Measurements from ENCODE around the gene MYO1E.

Gene MYO1E

DNA sequence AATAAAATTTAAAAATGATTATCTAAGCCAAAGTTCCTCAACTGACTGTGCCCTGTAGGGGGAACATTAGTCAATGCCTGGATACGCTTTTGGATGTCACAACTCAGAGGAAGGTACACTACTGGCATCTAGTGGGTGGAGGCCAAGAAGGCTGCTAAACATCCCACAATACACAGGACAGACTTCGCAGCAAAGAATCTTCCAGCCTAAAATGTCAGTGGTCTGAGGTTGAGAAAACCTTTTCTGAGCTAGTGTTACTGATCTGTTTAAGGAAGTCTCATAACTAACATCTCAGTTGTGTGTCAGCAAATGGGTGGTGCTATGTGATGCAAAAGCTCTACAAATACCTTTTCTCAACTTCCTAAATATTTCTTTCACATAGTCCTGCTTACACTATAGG is 186.9 kb downstream of the MYO1E start:
- CTCF ChIA-PET, result no interaction called here
- DNase-seq (ENCODE audit: extremely low spot score), result no peak
- no peak for TF ChIP-seq LEF1 (IDR thresholded peaks at IDR 0.05; ENCODE audit: borderline replicate concordance)
- TF ChIP-seq FOXM1 (IDR thresholded peaks at IDR 0.05; ENCODE audit: borderline replicate concordance), result no peak
- TF ChIP-seq BHLHE40 (IDR thresholded peaks at IDR 0.05; ENCODE audit: borderline replicate concordance), result no peak
- TF ChIP-seq L3MBTL2 (conservative IDR thresholded peaks at IDR 0.05), result no peak
- no peak for TF ChIP-seq SP1 (IDR thresholded peaks at IDR 0.05)
- TF ChIP-seq NFRKB (IDR thresholded peaks at IDR 0.05), result no peak
- TF ChIP-seq, protein P1, sequence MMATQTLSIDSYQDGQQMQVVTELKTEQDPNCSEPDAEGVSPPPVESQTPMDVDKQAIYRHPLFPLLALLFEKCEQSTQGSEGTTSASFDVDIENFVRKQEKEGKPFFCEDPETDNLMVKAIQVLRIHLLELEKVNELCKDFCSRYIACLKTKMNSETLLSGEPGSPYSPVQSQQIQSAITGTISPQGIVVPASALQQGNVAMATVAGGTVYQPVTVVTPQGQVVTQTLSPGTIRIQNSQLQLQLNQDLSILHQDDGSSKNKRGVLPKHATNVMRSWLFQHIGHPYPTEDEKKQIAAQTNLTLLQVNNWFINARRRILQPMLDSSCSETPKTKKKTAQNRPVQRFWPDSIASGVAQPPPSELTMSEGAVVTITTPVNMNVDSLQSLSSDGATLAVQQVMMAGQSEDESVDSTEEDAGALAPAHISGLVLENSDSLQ (IDR thresholded peaks at IDR 0.05), result no peak
- TF ChIP-seq ARNT (IDR thresholded peaks at IDR 0.05), result no peak
- no peak for TF ChIP-seq ELF4 (IDR thresholded peaks at IDR 0.05)
- no peak for TF ChIP-seq TARDBP (IDR thresholded peaks at IDR 0.05)
- no peak for TF ChIP-seq HDGF (IDR thresholded peaks at IDR 0.05; ENCODE audit: borderline replicate concordance)
- TF ChIP-seq SUZ12 (IDR thresholded peaks at IDR 0.05), result no peak
- no peak for TF ChIP-seq ZNF384 (IDR thresholded peaks at IDR 0.05)
- no peak for TF ChIP-seq FOXK2 (IDR thresholded peaks at IDR 0.05)
- POLR2A ChIA-PET, result no interaction called here

DNA sequence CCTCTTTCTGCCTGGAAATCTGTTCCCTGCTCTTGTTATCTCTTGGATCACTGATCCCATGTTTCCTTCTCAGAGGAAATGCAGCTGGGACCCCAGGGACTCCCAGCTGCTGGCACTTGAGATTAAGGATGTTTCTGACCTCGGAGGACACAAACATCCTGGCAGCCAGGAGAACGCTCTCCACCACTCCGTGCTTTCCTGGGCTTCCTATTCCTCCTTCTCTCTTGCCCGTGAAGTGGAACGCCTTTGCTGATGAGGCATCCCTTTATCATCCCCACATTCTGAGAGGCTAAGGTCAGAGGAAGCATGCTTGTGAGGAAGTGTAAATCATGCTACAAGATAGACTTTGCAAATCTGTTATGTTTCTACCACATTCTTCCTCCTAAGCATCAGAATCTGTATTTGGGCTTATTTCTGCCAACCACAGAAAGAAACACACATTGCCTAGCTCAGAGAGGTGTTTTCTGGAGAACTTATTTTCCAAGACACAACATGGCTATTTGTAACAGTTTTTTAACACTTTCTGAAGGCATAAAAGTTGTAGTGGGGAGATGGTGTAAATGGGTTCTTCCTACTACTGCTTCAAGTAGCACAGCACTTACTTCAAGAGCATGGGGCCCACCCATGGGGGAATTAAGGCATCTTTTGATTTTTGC is 191.6 kb downstream of the MYO1E start:
- ChIA-PET POLR2A (no interaction called here), CTCF (interaction anchor here (0.6 kb wide), 1 partner anchor 404 kb away, joined by 3 read pairs; no protein-coding TSS in a partner anchor)
- TF ChIP-seq SUZ12 (IDR thresholded peaks at IDR 0.05), result no peak
- TF ChIP-seq CTBP1 (IDR thresholded peaks at IDR 0.05; ENCODE audit: borderline replicate concordance), result no peak
- no peak for TF ChIP-seq ARNT (IDR thresholded peaks at IDR 0.05)
- TF ChIP-seq, protein P1 (IDR thresholded peaks at IDR 0.05), result no peak

DNA sequence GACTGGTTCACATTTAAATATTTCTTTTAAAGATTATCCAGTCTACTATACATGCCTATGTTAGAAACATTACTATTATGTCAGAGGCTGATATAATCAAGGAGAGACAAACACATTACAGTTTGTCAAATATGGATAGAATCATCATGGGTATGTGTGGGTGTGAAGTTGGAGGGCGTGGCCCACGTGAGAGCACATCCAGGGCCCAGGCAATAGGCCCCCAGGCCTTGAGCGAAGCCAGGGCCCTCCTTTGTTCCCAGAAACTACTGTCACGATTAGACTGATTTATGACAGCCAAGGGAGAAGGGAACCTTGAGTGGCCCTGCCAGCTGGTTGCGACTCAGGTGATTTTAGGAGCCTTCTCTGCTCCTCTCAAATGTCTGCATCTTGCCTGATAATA is 193.0 kb downstream of the MYO1E start:
- DNase-seq (ENCODE audit: extremely low spot score), result no peak
- CTCF ChIA-PET, result no interaction called here
- TF ChIP-seq L3MBTL2 (conservative IDR thresholded peaks at IDR 0.05) (no peak), FOXK2 (IDR thresholded peaks at IDR 0.05) (no peak), SUZ12 (IDR thresholded peaks at IDR 0.05) (no peak), FOXA1 (IDR thresholded peaks at IDR 0.05) (no peak), LEF1 (IDR thresholded peaks at IDR 0.05; ENCODE audit: borderline replicate concordance) (no peak), CTBP1 (IDR thresholded peaks at IDR 0.05; ENCODE audit: borderline replicate concordance) (no peak), FOXM1 (IDR thresholded peaks at IDR 0.05; ENCODE audit: borderline replicate concordance) (no peak), BHLHE40 (IDR thresholded peaks at IDR 0.05; ENCODE audit: borderline replicate concordance) (no peak), SP1 (IDR thresholded peaks at IDR 0.05) (no peak), ZNF384 (IDR thresholded peaks at IDR 0.05) (no peak), TARDBP (IDR thresholded peaks at IDR 0.05) (no peak), NFRKB (IDR thresholded peaks at IDR 0.05) (no peak)
- TF ChIP-seq, protein P1 (IDR thresholded peaks at IDR 0.05), result no peak
- POLR2A ChIA-PET, result no interaction called here

More for the DNA sequence above, 191.6 kb downstream of the MYO1E start:
- no peak for DNase-seq (ENCODE audit: extremely low spot score)

DNA sequence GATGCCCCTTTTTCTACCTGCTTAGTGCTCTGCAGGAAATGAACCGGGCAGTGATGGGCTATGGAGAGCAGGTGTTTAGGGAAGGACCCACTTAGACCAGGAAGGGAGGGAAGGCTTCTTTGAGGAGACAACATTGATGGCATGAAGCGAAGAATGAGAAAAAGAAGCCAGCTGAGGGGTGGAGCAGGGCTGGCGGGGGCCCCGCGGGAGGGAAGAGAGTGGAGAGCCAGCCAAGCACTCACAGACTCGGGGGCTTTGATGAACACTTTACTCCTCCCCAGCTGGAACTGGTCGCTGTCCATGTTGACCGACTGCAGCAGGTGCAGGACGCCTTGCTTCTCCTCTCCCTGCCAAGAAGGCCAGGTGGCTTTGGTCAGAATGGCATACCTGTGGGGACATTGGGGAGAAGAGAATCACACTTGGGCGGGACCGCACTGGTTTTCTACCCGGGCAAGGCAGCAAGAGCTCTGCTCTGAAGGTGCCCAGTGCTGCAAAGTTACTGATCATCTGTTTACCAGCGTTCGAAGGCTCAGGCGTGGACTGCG is 194.4 kb downstream of the MYO1E start:
- POLR2A ChIA-PET, result no interaction called here
- DNase-seq (ENCODE audit: extremely low spot score), result no peak
- CTCF ChIA-PET, result no interaction called here
- TF ChIP-seq BHLHE40 (IDR thresholded peaks at IDR 0.05; ENCODE audit: borderline replicate concordance) (no peak), SP1 (IDR thresholded peaks at IDR 0.05) (no peak), FOXM1 (IDR thresholded peaks at IDR 0.05; ENCODE audit: borderline replicate concordance) (no peak), FOXA1 (IDR thresholded peaks at IDR 0.05) (no peak), HDGF (IDR thresholded peaks at IDR 0.05; ENCODE audit: borderline replicate concordance) (no peak), FOXK2 (IDR thresholded peaks at IDR 0.05) (no peak), ELF4 (IDR thresholded peaks at IDR 0.05) (no peak), NFRKB (IDR thresholded peaks at IDR 0.05) (no peak), TARDBP (IDR thresholded peaks at IDR 0.05) (no peak), CTBP1 (IDR thresholded peaks at IDR 0.05; ENCODE audit: borderline replicate concordance) (no peak)

DNA sequence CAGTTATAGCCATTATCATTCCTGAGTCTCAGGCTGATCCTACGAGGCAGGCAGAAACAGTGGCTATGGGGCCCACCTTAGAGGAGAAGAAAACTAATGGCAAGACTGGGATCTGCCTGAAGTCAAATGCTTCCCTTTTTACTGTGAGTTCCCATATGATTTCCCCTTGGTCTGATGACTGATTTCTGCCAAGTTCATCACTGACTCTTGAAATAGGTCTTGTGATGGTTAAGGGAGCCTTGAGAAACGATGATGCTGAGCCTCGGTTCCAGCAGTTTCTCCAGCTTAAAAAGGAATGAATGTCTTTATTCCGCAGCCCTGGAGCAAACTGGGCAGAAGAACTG is 195.4 kb downstream of the MYO1E start:
- TF ChIP-seq, protein P1 (IDR thresholded peaks at IDR 0.05), result no peak
- TF ChIP-seq ZNF384 (IDR thresholded peaks at IDR 0.05), result no peak
- TF ChIP-seq SUZ12 (IDR thresholded peaks at IDR 0.05), result no peak
- no peak for TF ChIP-seq TARDBP (IDR thresholded peaks at IDR 0.05)
- TF ChIP-seq SP1 (IDR thresholded peaks at IDR 0.05), result no peak
- TF ChIP-seq FOXM1 (IDR thresholded peaks at IDR 0.05; ENCODE audit: borderline replicate concordance), result no peak
- TF ChIP-seq L3MBTL2 (conservative IDR thresholded peaks at IDR 0.05), result no peak
- no peak for TF ChIP-seq BHLHE40 (IDR thresholded peaks at IDR 0.05; ENCODE audit: borderline replicate concordance)
- TF ChIP-seq LEF1 (IDR thresholded peaks at IDR 0.05; ENCODE audit: borderline replicate concordance), result no peak
- TF ChIP-seq HDGF (IDR thresholded peaks at IDR 0.05; ENCODE audit: borderline replicate concordance), result no peak
- TF ChIP-seq FOXA1 (IDR thresholded peaks at IDR 0.05), result no peak
- TF ChIP-seq ELF4 (IDR thresholded peaks at IDR 0.05), result no peak
- TF ChIP-seq CTBP1 (IDR thresholded peaks at IDR 0.05; ENCODE audit: borderline replicate concordance), result no peak
- TF ChIP-seq NFRKB (IDR thresholded peaks at IDR 0.05), result no peak
- TF ChIP-seq ARNT (IDR thresholded peaks at IDR 0.05), result no peak
- TF ChIP-seq FOXK2 (IDR thresholded peaks at IDR 0.05), result no peak
- CTCF ChIA-PET, result no interaction called here
- POLR2A ChIA-PET, result no interaction called here
- no peak for DNase-seq (ENCODE audit: extremely low spot score)

Data from HEK293T (cell line).